HG03159 (cell line): Measurements from ENCODE around the gene ACAD8.

Experiments used
- ATAC-seq: cut with Tn5 transposase; IDR thresholded peaks from one replicate; pipeline ENCODE4 v1.9.1; 2021; ENCODE audit warnings: mild to moderate bottlenecking, moderate library complexity; ENCODE audit not compliant: unreplicated experiment

ACAD8 gene

DNA sequence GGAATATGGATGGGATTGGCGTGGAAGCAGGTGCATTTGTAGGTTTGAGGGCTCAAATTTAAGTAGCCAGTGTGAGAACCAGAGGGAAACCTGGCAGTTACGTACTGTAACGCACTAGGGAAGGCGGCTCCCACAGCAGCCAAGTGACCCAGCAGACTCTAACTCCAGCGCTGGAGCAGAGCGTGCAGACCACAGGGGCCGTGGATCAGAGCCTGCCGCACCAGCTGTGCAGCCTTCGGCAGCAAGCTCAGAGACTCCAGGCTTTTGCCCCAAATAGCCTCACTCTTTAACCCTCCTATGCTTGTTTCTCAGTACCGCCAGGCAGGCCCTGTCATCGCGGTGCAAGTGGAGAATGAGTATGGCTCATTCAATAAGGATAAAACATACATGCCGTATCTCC is 35.1 kb downstream of the ACAD8 start:
- no peak for ATAC-seq

DNA sequence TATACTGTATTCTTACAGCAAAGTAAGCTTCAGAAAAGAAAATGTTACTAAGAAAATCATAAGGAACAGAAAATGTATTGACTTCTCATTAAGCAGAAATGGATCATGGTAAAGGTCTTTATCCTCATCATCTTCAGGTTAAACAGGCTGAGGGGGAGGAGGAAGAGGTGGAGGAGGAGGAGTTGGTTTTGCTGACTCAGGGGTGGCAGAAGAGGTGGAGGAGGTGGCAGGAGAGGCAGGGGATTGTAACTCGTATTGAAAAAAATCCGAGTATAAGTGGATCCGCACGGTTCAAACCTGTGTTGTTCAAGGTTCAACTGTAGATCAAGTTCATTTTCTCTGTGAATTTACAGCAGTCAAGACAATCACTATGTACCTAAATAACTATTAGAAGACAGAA is 35.8 kb downstream of the ACAD8 start:
- no peak for ATAC-seq

DNA sequence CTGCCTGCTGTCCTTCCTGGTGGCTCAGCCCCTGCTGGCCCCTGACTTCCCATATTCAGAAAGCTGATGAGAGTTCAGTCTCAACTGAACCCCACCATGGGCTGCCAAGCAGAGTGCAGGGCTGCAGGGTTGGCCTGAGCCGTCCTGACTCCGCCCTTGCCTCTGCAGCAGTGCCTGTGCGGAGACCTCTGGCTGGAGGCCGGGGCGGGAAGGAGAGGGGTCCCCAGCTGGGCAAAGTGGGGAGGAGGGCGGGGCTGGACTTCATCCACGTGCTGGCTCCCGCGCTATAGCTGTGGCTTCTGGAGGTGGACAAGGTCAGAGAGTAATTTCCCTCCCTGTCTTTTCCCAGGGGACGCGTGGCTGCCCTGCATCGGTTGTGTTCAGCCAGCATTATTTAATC is 36.4 kb downstream of the ACAD8 start:
- ATAC-seq: no peak

DNA sequence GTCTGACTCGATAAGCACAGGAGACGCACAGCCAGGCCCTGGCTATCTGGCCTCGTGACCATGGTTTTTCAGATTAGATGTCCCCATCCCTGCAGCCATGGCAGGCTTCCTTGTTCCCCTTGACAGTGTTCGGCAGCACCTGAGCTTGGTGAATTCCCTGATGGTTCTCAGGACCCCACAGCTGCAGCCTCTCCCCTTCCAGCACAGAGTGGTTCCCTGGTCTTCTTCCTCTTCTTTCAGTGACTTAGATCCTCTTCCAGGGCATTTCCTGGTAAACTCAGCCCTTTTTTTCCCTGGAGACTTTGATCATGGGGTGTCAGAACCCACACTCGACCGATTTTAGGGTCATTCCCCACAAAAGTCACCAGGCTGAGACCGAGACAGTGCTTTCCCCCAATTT is 37.3 kb downstream of the ACAD8 start:
- ATAC-seq: no peak

DNA sequence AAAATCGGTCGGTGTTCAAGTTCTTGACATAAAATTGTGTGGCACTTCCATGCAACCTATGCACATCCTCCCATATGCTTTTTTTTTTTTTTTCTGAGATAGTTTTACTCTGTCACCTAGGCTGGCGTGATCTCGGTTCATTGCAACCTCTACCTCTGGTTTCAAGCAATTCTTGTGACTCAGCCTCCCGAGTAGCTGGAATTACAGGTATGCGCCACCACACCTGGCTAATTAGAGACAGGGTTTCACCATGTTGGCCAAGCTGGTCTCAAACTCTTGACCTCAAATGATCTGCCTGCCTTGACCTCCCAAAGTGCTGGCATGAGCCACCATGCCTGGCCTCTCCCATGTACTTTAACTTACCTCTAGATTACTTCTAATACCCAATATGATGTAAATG is 37.8 kb downstream of the ACAD8 start:
- no peak for ATAC-seq

DNA sequence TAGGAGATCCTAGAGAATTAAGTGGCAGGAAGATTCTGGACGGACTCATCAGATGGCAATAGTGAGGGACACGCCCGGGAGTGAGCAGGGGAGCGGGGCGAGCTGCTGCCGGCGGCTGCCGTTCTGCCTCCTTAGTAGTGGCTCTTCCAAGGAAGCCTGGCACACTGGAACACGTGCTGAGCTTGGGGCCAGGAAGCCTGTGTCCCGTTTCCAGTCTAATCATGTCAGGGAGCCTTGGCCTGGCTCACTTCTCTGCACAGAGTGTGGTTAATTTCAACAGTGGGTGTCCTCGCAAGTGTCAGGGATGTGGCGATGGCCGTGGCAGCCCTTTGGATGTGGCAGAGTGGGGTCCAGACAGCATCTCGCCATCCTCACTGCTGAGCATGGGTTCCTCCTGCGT is 39.3 kb downstream of the ACAD8 start:
- no peak for ATAC-seq

DNA sequence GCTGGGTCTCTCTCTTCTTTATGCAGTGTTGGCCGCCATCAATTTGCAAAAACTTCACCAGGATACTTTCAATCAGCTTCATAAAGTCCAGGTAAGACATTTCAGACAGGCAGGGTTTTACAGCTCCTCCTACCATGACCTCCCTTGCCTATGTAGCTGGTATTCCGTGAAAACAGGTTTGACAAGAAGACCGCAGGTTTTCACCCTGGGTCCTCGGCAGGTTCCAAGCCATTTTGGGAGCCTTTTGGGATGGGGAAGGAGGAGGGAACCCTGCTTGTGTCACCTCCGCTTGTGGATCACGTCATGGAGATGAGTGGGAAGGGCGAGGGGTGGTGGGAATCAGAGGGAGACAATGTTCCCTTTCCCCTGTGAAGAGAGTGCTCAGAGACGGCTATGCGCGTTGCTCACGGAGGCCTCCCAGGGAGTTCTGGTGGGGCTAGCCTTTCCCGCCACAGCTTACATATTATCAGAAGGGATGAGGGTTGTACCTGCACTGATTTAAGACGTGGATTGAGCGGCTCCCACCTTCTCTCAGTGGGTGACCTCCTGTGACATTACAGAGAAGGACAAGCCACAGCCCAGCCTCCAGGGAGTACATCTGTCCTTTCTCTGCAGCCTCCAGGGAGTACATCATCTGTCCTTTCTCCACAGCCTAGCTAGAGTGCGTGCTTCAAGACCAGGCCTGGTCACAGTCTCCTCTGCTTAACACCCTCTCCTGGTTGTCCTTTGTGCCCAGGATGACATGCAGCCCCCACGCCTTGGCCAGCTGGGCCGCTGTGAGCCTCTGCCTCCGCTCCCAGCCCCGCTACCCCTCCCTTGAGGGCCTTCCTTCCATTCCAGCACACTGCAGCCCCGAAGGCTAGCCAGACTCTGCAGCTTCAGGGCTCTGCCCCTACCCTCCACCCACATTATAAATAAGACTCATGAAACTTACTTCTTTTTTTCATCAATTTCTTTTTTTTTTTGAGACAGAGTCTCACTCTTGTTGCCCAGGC is 40.0 kb downstream of the ACAD8 start:
- ATAC-seq: no peak

DNA sequence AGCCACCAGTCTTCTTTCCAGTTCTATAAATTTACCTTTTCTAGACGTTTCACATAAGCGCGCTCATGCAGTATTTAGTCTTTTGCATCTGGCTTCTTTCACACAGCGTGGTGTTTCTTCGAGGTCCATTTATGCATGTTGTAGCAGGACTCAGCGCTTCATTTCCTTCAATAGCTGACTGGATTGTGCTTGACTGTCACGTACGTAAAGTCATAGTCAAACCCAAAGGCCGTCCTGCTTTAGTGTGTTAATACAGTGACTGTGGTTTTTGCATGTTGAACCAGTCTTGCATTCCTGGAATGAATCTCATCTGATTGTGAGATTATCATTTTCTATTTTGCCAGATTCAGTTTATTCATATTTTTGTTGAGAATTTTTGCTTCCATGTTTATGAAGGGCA is 41.3 kb downstream of the ACAD8 start:
- ATAC-seq: no peak

DNA sequence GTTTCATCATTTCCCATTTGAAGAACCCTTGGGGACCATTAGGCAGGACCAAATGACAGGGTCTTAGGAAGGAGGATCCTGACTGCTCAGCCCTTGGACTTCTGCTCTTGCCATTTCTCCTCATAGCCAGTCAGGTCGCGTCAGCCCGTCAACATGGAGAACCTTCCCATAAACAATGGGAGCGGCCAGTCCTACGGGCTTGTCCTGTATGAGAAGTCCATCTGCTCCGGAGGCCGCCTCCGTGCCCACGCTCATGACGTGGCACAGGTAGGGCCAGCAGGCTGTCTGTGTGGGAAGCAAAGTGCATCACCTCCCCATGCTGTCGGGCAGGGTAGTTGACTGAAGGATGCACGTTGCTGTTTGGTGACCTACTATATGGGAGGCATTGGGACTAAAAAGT is 58.9 kb downstream of the ACAD8 start:
- no peak for ATAC-seq

DNA sequence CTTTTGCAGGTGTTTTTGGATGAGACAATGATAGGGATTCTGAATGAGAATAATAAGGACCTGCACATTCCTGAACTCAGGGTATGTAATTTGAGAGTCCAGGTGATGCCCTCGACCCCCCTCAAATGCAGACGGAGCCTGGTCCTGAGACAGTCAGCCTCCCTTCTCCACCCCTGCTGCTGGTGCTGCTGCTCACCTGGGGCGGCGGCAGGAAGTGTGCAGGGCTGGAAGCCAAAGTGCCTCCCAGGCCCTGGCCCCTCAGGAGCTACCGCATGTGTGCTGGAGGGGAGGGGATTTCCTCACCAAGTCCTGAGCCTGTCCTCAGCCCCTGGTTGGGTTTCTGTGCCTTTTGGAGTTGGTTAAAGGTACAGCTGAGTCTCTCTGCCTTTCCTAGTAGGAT is 59.4 kb downstream of the ACAD8 start:
- no peak for ATAC-seq

DNA sequence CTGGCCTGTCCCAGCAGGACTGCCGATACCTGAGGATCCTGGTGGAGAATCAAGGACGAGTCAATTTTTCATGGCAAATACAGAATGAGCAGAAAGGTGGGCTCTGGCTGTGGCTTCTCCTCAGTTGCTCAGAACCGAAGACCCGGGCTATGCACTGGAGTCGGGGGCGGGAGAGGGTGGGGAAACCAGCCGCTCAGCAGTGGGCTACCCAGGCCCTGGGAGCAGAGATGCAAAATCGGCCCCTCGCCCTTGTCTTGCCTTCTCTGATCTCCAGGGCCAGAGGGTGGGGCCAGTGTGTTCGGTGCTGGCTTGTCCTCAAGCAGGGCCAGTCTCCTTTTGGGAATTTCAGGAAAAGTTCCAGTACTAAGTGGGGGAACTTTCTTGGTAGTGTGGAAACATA is 60.0 kb downstream of the ACAD8 start:
- no peak for ATAC-seq

DNA sequence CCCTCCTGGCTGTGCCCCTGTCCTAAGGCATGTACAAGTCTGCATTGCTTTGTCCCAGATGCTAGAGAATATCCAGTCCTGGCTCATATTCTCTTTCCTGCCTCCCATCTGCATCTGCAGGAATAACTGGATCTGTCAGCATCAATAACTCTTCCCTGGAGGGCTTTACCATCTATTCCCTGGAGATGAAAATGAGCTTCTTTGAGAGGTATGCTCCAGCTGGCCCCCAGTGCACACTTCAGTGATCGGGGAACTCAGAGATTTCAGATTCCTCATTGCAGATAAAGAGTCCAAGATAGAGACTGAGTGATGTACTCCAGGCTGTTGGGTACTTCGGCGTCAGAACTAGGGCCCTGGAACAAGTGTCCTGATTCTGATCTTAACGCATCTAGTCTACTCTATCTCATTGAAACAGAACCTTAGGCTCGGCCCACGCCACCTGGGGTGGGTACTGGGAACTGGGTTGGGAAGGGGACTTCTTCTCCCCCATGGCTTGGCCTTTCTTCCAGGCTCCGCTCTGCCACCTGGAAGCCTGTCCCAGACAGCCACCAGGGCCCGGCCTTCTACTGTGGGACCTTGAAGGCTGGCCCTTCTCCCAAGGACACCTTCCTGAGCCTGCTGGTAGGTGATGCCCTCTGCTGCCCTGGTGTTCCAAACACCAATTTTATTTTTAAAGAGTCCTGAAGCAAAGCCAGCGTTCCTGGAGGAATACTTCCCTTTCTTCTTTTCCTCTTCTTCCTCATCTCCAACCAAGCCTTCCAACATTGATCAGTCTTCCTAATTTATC is 60.6 kb downstream of the ACAD8 start:
- ATAC-seq: no peak
